Lung (tissue), 12 donors: Measurements from ENCODE around the gene LMAN2. TPM values are rescaled to one million over a fixed set of nuclear protein-coding genes. Genes with fewer than 3 reads are reported as not detected.
"Not testable (repeated sequence)": the region's sequence is repeated elsewhere in the genome, so short reads cannot be mapped to it uniquely, and the experiment has no call there.

ENCODE experiments used
- ATAC-seq: fragments of 200-7000 bp; cut with Tn5 transposase; one replicate; pipeline ENCODE4 v1.9.1; 2020; ENCODE audit warnings: moderate number of reproducible peaks; ENCODE audit not compliant: insufficient read depth, low FRiP score
- DNase-seq, 3 donors: peaks; one replicate each; pipeline ENCODE4 v3.0.0-alpha.2; 2013 to 2017
- H3K27ac ChIP-seq, 2 donors: one replicate each; pipeline ENCODE4 v1.5.1; 2013; ENCODE audit warnings: mild to moderate bottlenecking in 2 of 2, moderate library complexity in 2 of 2, control low read depth in 1 of 2, inconsistent platforms in 1 of 2, low read depth in 1 of 2, low read length in 1 of 2
- H3K27me3 ChIP-seq, 3 donors: one replicate each; pipeline ENCODE4 v1.5.1; 2013; ENCODE audit warnings: low read length in 2 of 3; ENCODE audit not compliant: control insufficient read depth in 3 of 3, insufficient read depth in 3 of 3
- H3K36me3 ChIP-seq, 4 donors: one replicate each; pipeline ENCODE4 v1.5.1; 2013; ENCODE audit warnings: low read length in 4 of 4, mild to moderate bottlenecking in 1 of 4, moderate library complexity in 1 of 4; ENCODE audit not compliant: control insufficient read depth in 4 of 4, insufficient read depth in 4 of 4
- H3K4me1 ChIP-seq, 5 donors: one replicate each; pipeline ENCODE4 v1.5.1; 2013; ENCODE audit warnings: low read length in 5 of 5, mild to moderate bottlenecking in 2 of 5, moderate library complexity in 1 of 5; ENCODE audit not compliant: control insufficient read depth in 5 of 5, insufficient read depth in 5 of 5
- H3K4me3 ChIP-seq: one replicate; pipeline ENCODE4 v1.5.1; 2013; ENCODE audit warnings: mild to moderate bottlenecking, control low read depth, moderate library complexity
- H3K9ac ChIP-seq, 2 donors: one replicate each; pipeline ENCODE4 v1.5.1; 2013; ENCODE audit warnings: low read length in 2 of 2, control low read depth in 1 of 2; ENCODE audit not compliant: insufficient read depth in 1 of 2
- H3K9me3 ChIP-seq, 4 donors: one replicate each; pipeline ENCODE4 v1.5.1; 2013; ENCODE audit warnings: low read length in 3 of 4, mild to moderate bottlenecking in 1 of 4, moderate library complexity in 1 of 4; ENCODE audit not compliant: control insufficient read depth in 4 of 4, insufficient read depth in 3 of 4
- WGBS, 2 donors: extraction: QIAGEN DNeasy Blood & Tissue Kit; methylation state at CpG; one replicate each; pipeline ENCODE4 v1.1.7; 2013; 5-methylcytosine and 5-hydroxymethylcytosine counted together
- polyA plus RNA-seq, 2 donors: library from polyadenylated mRNA; stranded (reverse); fragments of 200-250 nt; gene quantifications; one replicate each; pipeline ENCODE4 v1.2.1, GENCODE V29; 2013
- total RNA-seq, 2 donors: library from RNA; depleted of rRNA in 1 of 2; stranded (reverse); fragments of >200 nt in 1 of 2; gene quantifications; one replicate each; pipeline ENCODE4 v1.2.1, GENCODE V29; 2014 to 2021
- TF ChIP-seq, protein P1 (sequence below): IDR thresholded peaks from 2 replicates; pipeline ENCODE4 v1.5.1; 2012; ENCODE audit warnings: mild to moderate bottlenecking; ENCODE audit errors: control extremely low read depth, extremely low read depth
- donor health status: control.
- donor health status: control.
- donor health status: Bipolar disorder and iron deficiency.
- donor health status: healthy.
- donor health status: DM: yes; HTN: yes; CAD: no.

Gene LMAN2
- total and polyA plus RNA-seq, 4 donors: 101 to 316 (median 181) TPM

DNA sequence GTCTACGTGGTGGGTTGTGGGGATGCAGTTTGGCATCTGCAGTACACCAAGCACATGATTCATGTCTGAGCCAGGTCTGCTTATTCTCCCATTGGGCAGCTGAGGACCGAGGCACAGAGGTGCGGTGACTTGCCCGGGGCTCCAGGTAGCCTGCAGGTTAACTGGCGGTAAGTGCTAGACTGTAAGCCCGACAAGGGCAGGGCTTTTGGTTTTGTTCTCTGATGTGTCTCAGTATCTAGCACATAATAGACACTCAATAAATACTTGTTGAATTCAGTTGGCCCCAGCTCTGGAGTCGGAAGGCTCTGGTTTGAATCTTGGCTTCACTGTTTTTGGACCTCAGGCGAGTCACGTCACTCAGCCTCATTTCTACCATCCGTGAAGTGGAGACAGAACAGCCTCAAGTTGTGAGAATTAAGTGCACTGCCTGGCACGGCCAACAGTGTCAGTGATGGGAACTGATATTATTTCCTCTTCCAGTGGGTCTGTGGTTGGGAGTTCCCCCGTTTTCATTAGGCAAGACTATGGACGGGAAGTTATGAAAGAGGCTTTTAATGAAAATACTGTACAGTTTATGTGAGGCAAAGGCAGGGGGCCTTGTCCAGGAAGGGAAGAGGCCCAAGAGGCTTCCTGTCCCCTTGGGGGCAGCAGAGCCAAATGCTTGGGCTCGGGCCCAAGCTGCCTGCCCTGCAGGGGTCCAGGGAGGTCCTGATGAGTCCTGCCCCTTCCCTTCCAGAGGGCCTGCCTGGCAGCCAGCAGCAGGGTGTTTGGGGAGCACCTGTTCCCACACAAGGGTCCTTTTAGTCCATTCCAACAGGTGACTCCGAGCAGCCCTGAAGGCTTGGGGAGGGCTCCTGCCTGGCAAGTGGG is 44.6 kb downstream of the LMAN2 start:
- H3K4me1 ChIP-seq: peaks cover 0 to 43% (median 17%) of the 10 kb centered on the region in 5 donors
- no peaks in the 10 kb centered on the region for H3K27me3 ChIP-seq
- ATAC-seq: no peak
- no peak overlapping the region for H3K9ac ChIP-seq
- H3K4me3 ChIP-seq: no peak overlapping the region
- no peak for DNase-seq
- WGBS, 2 donors: 54 to 66% methylated on average over 15 of the region's 15 CpGs
- H3K36me3 ChIP-seq: peaks cover 0 to 18% (median 11%) of the 10 kb centered on the region in 4 donors
- TF ChIP-seq, protein P1, sequence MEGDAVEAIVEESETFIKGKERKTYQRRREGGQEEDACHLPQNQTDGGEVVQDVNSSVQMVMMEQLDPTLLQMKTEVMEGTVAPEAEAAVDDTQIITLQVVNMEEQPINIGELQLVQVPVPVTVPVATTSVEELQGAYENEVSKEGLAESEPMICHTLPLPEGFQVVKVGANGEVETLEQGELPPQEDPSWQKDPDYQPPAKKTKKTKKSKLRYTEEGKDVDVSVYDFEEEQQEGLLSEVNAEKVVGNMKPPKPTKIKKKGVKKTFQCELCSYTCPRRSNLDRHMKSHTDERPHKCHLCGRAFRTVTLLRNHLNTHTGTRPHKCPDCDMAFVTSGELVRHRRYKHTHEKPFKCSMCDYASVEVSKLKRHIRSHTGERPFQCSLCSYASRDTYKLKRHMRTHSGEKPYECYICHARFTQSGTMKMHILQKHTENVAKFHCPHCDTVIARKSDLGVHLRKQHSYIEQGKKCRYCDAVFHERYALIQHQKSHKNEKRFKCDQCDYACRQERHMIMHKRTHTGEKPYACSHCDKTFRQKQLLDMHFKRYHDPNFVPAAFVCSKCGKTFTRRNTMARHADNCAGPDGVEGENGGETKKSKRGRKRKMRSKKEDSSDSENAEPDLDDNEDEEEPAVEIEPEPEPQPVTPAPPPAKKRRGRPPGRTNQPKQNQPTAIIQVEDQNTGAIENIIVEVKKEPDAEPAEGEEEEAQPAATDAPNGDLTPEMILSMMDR: no peak
- peak overlapping the region in 1 of 2 donors; percentile 80 for H3K27ac ChIP-seq
- H3K9me3 ChIP-seq: no peaks in the 10 kb centered on the region

GRCh38 chr5:177306103-177306640 is 45.3 kb downstream of the LMAN2 start:
- DNase-seq, H3K4me3 ChIP-seq, H3K9ac ChIP-seq, ATAC-seq, H3K27me3 ChIP-seq, H3K9me3 ChIP-seq: not testable (repeated sequence)
- Histone ChIP-seq H3K4me1 (peaks cover 0 to 51% (median 23%) of the 10 kb centered on the region in 5 donors), H3K27ac (peak overlapping the region in 1 of 2 donors; percentile 52), H3K36me3 (peaks cover 0 to 18% (median 13%) of the 10 kb centered on the region in 4 donors)
- WGBS, 2 donors: 85 to 87% methylated on average over 11 of the region's 11 CpGs

DNA sequence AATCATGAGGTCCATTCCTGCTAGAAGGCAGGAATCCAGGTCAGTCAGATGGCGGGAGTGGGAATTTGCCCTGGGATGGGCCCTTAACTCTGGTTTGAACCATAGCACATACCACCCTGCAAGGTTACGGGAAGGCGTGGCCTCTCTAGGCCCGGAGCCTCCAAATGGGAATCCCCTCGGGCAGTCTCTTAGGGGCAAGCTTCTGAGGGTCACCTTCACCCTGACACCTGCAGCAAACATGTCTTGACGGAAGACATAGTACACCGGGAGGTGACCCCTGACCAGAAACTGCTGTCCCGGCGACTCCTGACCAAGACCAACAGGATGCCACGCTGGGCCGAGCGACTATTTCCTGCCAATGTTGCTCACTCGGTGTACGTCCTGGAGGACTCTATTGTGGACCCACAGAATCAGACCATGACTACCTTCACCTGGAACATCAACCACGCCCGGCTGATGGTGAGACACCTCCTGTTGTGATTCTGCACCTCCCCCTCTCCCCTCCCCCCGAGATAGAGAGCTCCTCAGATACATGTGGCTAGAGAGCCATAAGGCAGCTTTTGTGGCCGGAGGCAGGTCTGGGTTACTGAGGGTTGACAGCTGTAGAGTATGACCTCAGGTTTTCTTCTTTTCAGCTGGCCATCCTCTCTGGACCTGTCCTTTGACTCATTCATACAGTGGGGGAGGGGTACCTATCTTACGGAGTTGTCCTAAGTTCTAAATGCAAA is 46.9 kb downstream of the LMAN2 start:
- TF ChIP-seq, protein P1: no peak
- Histone ChIP-seq H3K27ac (peak overlapping the region; percentile 85 to 86), H3K9me3 (no peaks in the 10 kb centered on the region), H3K27me3 (no peaks in the 10 kb centered on the region), H3K36me3 (peaks cover 0 to 19% (median 14%) of the 10 kb centered on the region in 4 donors), H3K9ac (peak overlapping the region; percentile 26 to 43), H3K4me1 (peaks cover 0 to 45% (median 15%) of the 10 kb centered on the region in 5 donors), H3K4me3 (peak overlapping the region; percentile 82)
- WGBS, 2 donors: 29 to 37% methylated on average over 17 to 19 of the region's 19 CpGs
- no peak for DNase-seq
- ATAC-seq: no peak

GRCh38 chr5:177303925-177304391 is 47.5 kb downstream of the LMAN2 start:
- Histone ChIP-seq H3K9me3 (no peaks in the 10 kb centered on the region), H3K9ac (peak overlapping the region; percentile 26 to 43), H3K36me3 (peaks cover 0 to 19% (median 14%) of the 10 kb centered on the region in 4 donors), H3K27ac (peak overlapping the region; percentile 85 to 86), H3K27me3 (no peaks in the 10 kb centered on the region), H3K4me1 (peaks cover 0 to 39% (median 15%) of the 10 kb centered on the region in 5 donors), H3K4me3 (peak overlapping the region; percentile 82)
- DNase-seq: no peak
- WGBS, 2 donors: 2% methylated on average over 25 of the region's 25 CpGs
- TF ChIP-seq, protein P1: no peak
- no peak for ATAC-seq
